ENCODE results near the gene FGF12.

GRCh38 chr3:192482809-192483208 is 244.5 kb downstream of the FGF12 start:
- no peak for TF ChIP-seq CTCF (IDR thresholded peaks at IDR 0.05 in 2 of 3, conservative IDR thresholded peaks at IDR 0.05 in 1 of 3; ENCODE audit: borderline replicate concordance in 1 of 3, insufficient read depth in 1 of 3, low read depth in 2 of 3, low read length in 2 of 3)
- no peak for TF ChIP-seq EZH2 (IDR thresholded peaks at IDR 0.05)
- TF ChIP-seq EZH2phosphoT487 (IDR thresholded peaks at IDR 0.05; ENCODE audit: borderline replicate concordance) = no peak
